CD8-positive, alpha-beta memory T cell (primary cell): ENCODE data around the gene DEFB119. TPM values are rescaled to one million over a fixed set of nuclear protein-coding genes. Genes with fewer than 3 reads are reported as not detected.

ENCODE experiments used
- CTCF ChIA-PET: fragments of 350-600 bp; sonication (Branson Sonifier 250); formaldehyde crosslinking; loops from one replicate; lab custom pipeline; 2021; ENCODE audit warnings: antibody characterized with exemption; lab: Charles Lee
- POLR2A ChIA-PET: fragments of 350-600 bp; sonication (Branson Sonifier 250); formaldehyde crosslinking; loops from one replicate; lab custom pipeline; 2021; ENCODE audit warnings: antibody characterized with exemption; lab: Charles Lee
- DNase-seq, 5 donors: peaks; one replicate each; pipeline versions ENCODE4 v3.0.0 to v3.0.0-alpha.2; 2020 to 2022; ENCODE audit warnings: mixed read lengths in 1 of 5
- H3K27ac ChIP-seq: one replicate; pipeline ENCODE4 v1.7.0; 2013; ENCODE audit warnings: low read depth, mild to moderate bottlenecking, low read length, moderate library complexity
- H3K27me3 ChIP-seq: 2 replicates; pipeline ENCODE4 v1.7.0; 2013; ENCODE audit warnings: low read length, mild to moderate bottlenecking; ENCODE audit not compliant: insufficient read depth, poor library complexity, severe bottlenecking
- H3K36me3 ChIP-seq: 2 replicates; pipeline ENCODE4 v1.7.0; 2013; ENCODE audit warnings: mild to moderate bottlenecking, low read length, moderate library complexity; ENCODE audit not compliant: insufficient read depth
- H3K4me1 ChIP-seq: 2 replicates; pipeline ENCODE4 v1.7.0; 2013; ENCODE audit warnings: mild to moderate bottlenecking, low read length, moderate library complexity; ENCODE audit not compliant: insufficient read depth
- H3K4me3 ChIP-seq: 2 replicates; pipeline ENCODE4 v1.7.0; 2013; ENCODE audit warnings: mild to moderate bottlenecking, low read length
- H3K9me3 ChIP-seq: 2 replicates; pipeline ENCODE4 v1.7.0; 2013; ENCODE audit warnings: mild to moderate bottlenecking, low read length
- H3K27ac Mint-ChIP-seq, 8 donors: one replicate each; pipeline ENCODE4 v1.8.0; 2020 to 2021; ENCODE audit warnings: mixed read lengths in 8 of 8, mild to moderate bottlenecking in 6 of 8, inconsistent platforms in 3 of 8, moderate library complexity in 3 of 8
- H3K27me3 Mint-ChIP-seq, 2 donors: one replicate each; pipeline ENCODE4 v1.8.0; 2020 to 2021; ENCODE audit warnings: mixed read lengths in 2 of 2, mild to moderate bottlenecking in 1 of 2, moderate library complexity in 1 of 2
- H3K36me3 Mint-ChIP-seq, 3 donors: one replicate each; pipeline ENCODE4 v1.8.0; 2020 to 2021; ENCODE audit warnings: mixed read lengths in 3 of 3, inconsistent platforms in 1 of 3, mild to moderate bottlenecking in 1 of 3
- H3K4me1 Mint-ChIP-seq, 3 donors: one replicate each; pipeline ENCODE4 v1.8.0; 2020 to 2021; ENCODE audit warnings: mixed read lengths in 3 of 3, inconsistent platforms in 1 of 3, mild to moderate bottlenecking in 1 of 3
- H3K4me3 Mint-ChIP-seq, 7 donors: one replicate each; pipeline ENCODE4 v1.8.0; 2020 to 2021; ENCODE audit warnings: mixed read lengths in 7 of 7, mild to moderate bottlenecking in 6 of 7, moderate library complexity in 4 of 7, inconsistent platforms in 2 of 7
- H3K9me3 Mint-ChIP-seq, 5 donors: one replicate each; pipeline ENCODE4 v1.8.0; 2020 to 2022; ENCODE audit warnings: mixed read lengths in 5 of 5, mild to moderate bottlenecking in 3 of 5, moderate library complexity in 2 of 5, inconsistent platforms in 1 of 5
- polyA plus RNA-seq: library from polyadenylated mRNA; unstranded; fragments of 300-500 nt; fragmentation: Illumina TruSeq; gene quantifications from one replicate; pipeline ENCODE4 v1.2.3, GENCODE V29; 2021
- total RNA-seq, 2 experiments: library from RNA; stranded (reverse); gene quantifications; one replicate each; pipeline ENCODE4 v1.2.3, GENCODE V29; 2021

The DEFB119 gene
- total and polyA plus RNA-seq, 3 experiments from 2014 or later: not detected

- ChIA-PET CTCF (no interaction called here), POLR2A (no interaction called here)
- no peak overlapping the region for H3K27ac ChIP-seq
- H3K4me3 ChIP-seq: no peak overlapping the region
- no peaks in the 10 kb centered on the region for H3K4me1 ChIP-seq
- H3K27me3 Mint-ChIP-seq: peaks cover 0 to 4% of the 10 kb centered on the region in 2 donors
- H3K4me3 Mint-ChIP-seq: no peak overlapping the region
- no peaks in the 10 kb centered on the region for H3K36me3 ChIP-seq
- peaks cover 5 to 12% (median 11%) of the 10 kb centered on the region in 5 donors for H3K9me3 Mint-ChIP-seq
- no peak for DNase-seq
- no peaks in the 10 kb centered on the region for H3K36me3 Mint-ChIP-seq
- no peaks in the 10 kb centered on the region for H3K27me3 ChIP-seq
- H3K4me1 Mint-ChIP-seq: no peaks in the 10 kb centered on the region
- no peak overlapping the region for H3K27ac Mint-ChIP-seq
- no peaks in the 10 kb centered on the region for H3K9me3 ChIP-seq
These were observed 27.1 kb downstream of the DEFB119 start for GRCh38 chr20:31363295-31363694.

- ChIA-PET CTCF (no interaction called here), POLR2A (no interaction called here)
- H3K36me3 ChIP-seq: no peaks in the 10 kb centered on the region
- no peaks in the 10 kb centered on the region for H3K27me3 ChIP-seq
- H3K4me3 ChIP-seq: no peak overlapping the region
- DNase-seq: no peak
- no peaks in the 10 kb centered on the region for H3K4me1 Mint-ChIP-seq
- H3K9me3 Mint-ChIP-seq: peaks cover 0 to 3% (median under 1%) of the 10 kb centered on the region in 5 donors
- no peak overlapping the region for H3K27ac Mint-ChIP-seq
- H3K4me3 Mint-ChIP-seq: no peak overlapping the region
- no peak overlapping the region for H3K27ac ChIP-seq
- no peaks in the 10 kb centered on the region for H3K36me3 Mint-ChIP-seq
- peaks cover 4% of the 10 kb centered on the region in 2 donors for H3K27me3 Mint-ChIP-seq
- H3K4me1 ChIP-seq: no peaks in the 10 kb centered on the region
- no peaks in the 10 kb centered on the region for H3K9me3 ChIP-seq
These were observed 34.4 kb downstream of the DEFB119 start for GRCh38 chr20:31355981-31356380.

DNA sequence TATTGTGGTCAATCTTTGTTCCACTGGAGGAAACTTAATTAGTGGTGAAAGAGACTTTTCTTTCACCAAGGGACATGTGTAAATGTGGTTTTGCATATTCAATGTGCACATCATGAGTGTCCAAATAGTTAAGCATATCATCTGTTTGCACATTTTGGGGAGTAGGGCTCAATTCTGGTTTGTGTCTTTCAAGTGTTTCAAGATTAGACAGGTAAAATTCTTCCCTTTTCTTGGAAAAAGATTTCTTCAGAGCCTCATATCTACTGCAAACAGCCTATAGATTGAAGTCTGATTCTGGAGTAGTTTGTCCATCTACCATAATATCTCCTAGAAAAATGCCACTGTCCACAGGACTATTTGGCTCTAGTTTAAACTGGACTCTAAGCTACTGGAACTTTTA lies 48.9 kb downstream of the DEFB119 start:
- Histone ChIP-seq H3K9me3 (no peaks in the 10 kb centered on the region), H3K27me3 (no peaks in the 10 kb centered on the region), H3K4me1 (no peaks in the 10 kb centered on the region), H3K36me3 (no peaks in the 10 kb centered on the region), H3K27ac (no peak overlapping the region), H3K4me3 (no peak overlapping the region)
- Mint-ChIP-seq H3K9me3 (peaks cover 0 to 3% (median 0%) of the 10 kb centered on the region in 5 donors), H3K27me3 (no peaks in the 10 kb centered on the region), H3K4me3 (no peak overlapping the region), H3K36me3 (no peaks in the 10 kb centered on the region), H3K4me1 (no peaks in the 10 kb centered on the region), H3K27ac (peak overlapping the region in 1 of 8 donors; percentile 3)
- POLR2A ChIA-PET: no interaction called here
- CTCF ChIA-PET: no interaction called here
- no peak for DNase-seq

- no peak overlapping the region for H3K4me3 ChIP-seq
- DNase-seq: no peak
- Mint-ChIP-seq H3K4me1 (no peaks in the 10 kb centered on the region), H3K4me3 (no peak overlapping the region), H3K9me3 (peaks cover 4 to 10% (median 7%) of the 10 kb centered on the region in 5 donors), H3K27ac (no peak overlapping the region), H3K27me3 (no peaks in the 10 kb centered on the region), H3K36me3 (no peaks in the 10 kb centered on the region)
- ChIA-PET POLR2A (no interaction called here), CTCF (no interaction called here)
- H3K9me3 ChIP-seq: no peaks in the 10 kb centered on the region
- no peaks in the 10 kb centered on the region for H3K4me1 ChIP-seq
- H3K27ac ChIP-seq: no peak overlapping the region
- H3K36me3 ChIP-seq: no peaks in the 10 kb centered on the region
- H3K27me3 ChIP-seq: no peaks in the 10 kb centered on the region
These were observed 59.5 kb downstream of the DEFB119 start for GRCh38 chr20:31330893-31331292.

Other genes with a start within 250 kb of the DEFB119 start
- not detected for gene DEFB115, start 132.9 kb downstream of the DEFB119 start, total RNA-seq
- gene DEFB115, start 132.9 kb downstream of the DEFB119 start, polyA plus RNA-seq: not detected
- gene DEFB116, start 82.0 kb downstream of the DEFB119 start, total RNA-seq: not detected
- gene DEFB116, start 82.0 kb downstream of the DEFB119 start, polyA plus RNA-seq: not detected
- not detected for gene DEFB118, start 22.0 kb downstream of the DEFB119 start, total RNA-seq
- gene DEFB118, start 22.0 kb downstream of the DEFB119 start, polyA plus RNA-seq: not detected
- gene DEFB121, start 15.6 kb upstream of the DEFB119 start, total RNA-seq: not detected
- gene DEFB121, start 15.6 kb upstream of the DEFB119 start, polyA plus RNA-seq: not detected
- not detected for gene DEFB123, start 50.0 kb upstream of the DEFB119 start, total RNA-seq
- not detected for gene DEFB123, start 50.0 kb upstream of the DEFB119 start, polyA plus RNA-seq
- not detected for gene DEFB124, start 84.5 kb upstream of the DEFB119 start, total RNA-seq
- gene DEFB124, start 84.5 kb upstream of the DEFB119 start, polyA plus RNA-seq: not detected
- not detected for gene REM1, start 84.7 kb upstream of the DEFB119 start, total RNA-seq
- gene REM1, start 84.7 kb upstream of the DEFB119 start, polyA plus RNA-seq: not detected
- gene HM13, start 123.9 kb upstream of the DEFB119 start, total RNA-seq: 100 to 1,000 TPM; 153 to 167 TPM
- gene HM13, start 123.9 kb upstream of the DEFB119 start, polyA plus RNA-seq: 166 TPM
- gene ID1, start 214.7 kb upstream of the DEFB119 start, total RNA-seq: under 1 TPM; 0.55 to 0.72 TPM
- gene ID1, start 214.7 kb upstream of the DEFB119 start, polyA plus RNA-seq: 2.2 TPM
- gene COX4I2, start 247.3 kb upstream of the DEFB119 start, total RNA-seq: not detected
- not detected for gene COX4I2, start 247.3 kb upstream of the DEFB119 start, polyA plus RNA-seq